Neural crest cell (in vitro differentiated cells): ENCODE data around the gene PLCB3. TPM values are rescaled to one million over a fixed set of nuclear protein-coding genes. Genes with fewer than 3 reads are reported as not detected.

Source experiments
- DNase-seq: peaks from one replicate; pipeline ENCODE4 v3.0.0; 2021; ENCODE audit warnings: low read depth, mixed read lengths, low spot score
- H3K27ac Mint-ChIP-seq: one replicate; pipeline ENCODE4 v1.8.0; 2021; ENCODE audit warnings: mild to moderate bottlenecking, mixed read lengths; ENCODE audit not compliant: unreplicated experiment
- H3K27me3 Mint-ChIP-seq: 2 replicates; pipeline ENCODE4 v1.8.0; 2021; ENCODE audit warnings: low read depth, mild to moderate bottlenecking, mixed read lengths
- H3K36me3 Mint-ChIP-seq: 2 replicates; pipeline ENCODE4 v1.8.0; 2021; ENCODE audit warnings: low read depth, mild to moderate bottlenecking, mixed read lengths
- H3K4me1 Mint-ChIP-seq: 2 replicates; pipeline ENCODE4 v1.8.0; 2021; ENCODE audit warnings: mixed read lengths
- H3K4me3 Mint-ChIP-seq: one replicate; pipeline ENCODE4 v1.8.0; 2021; ENCODE audit warnings: mild to moderate bottlenecking, mixed read lengths
- H3K9me3 Mint-ChIP-seq: 2 replicates; pipeline ENCODE4 v1.8.0; 2021; ENCODE audit warnings: mixed read lengths
- CTCF ChIP-seq: fragments of 200-600 bp; sonication (generic); conservative IDR thresholded peaks from 2 replicates; pipeline ENCODE4 v1.5.0; 2021; ENCODE audit warnings: antibody characterized with exemption, mild to moderate bottlenecking
- total RNA-seq: library from RNA; stranded (reverse); gene quantifications from 2 replicates; pipeline ENCODE4 v1.2.1, GENCODE V29; 2021

The PLCB3 gene
- total RNA-seq, 1 donor from 2014 or later = 36.4 TPM

GRCh38 chr11:64316672-64317324, 65.5 kb downstream of the PLCB3 start:
- H3K27me3 Mint-ChIP-seq = no peaks in the 10 kb centered on the region

GRCh38 chr11:64317325-64317960, 66.1 kb downstream of the PLCB3 start, which contains the start of gene TRMT112:
TSS of gene TRMT112 (minus strand) at chr11:64317559. CDS start at chr11:64317526, 33 bp downstream.
- H3K27me3 Mint-ChIP-seq = no peaks in the 10 kb centered on the region
- peak within 1 kb of the TSS; percentile 99 for H3K27ac Mint-ChIP-seq
- H3K4me1 Mint-ChIP-seq = peaks cover 33% of the 10 kb centered on the region
- peak; percentile 84 for DNase-seq
- H3K4me3 Mint-ChIP-seq = peak within 1 kb of the TSS; percentile 94
- TF ChIP-seq CTCF = no peak
- peaks cover 3% of the 10 kb centered on the region for H3K36me3 Mint-ChIP-seq
- no peaks in the 10 kb centered on the region for H3K9me3 Mint-ChIP-seq

More at GRCh38 chr11:64316672-64317324, 65.5 kb downstream of the PLCB3 start:
- H3K36me3 Mint-ChIP-seq = peaks cover 3% of the 10 kb centered on the region
- H3K4me1 Mint-ChIP-seq = peaks cover 33% of the 10 kb centered on the region
- no peak for DNase-seq
- peak overlapping the region; percentile 94 for H3K4me3 Mint-ChIP-seq
- no peaks in the 10 kb centered on the region for H3K9me3 Mint-ChIP-seq
- TF ChIP-seq CTCF = no peak
- peak overlapping the region; percentile 99 for H3K27ac Mint-ChIP-seq

- H3K9me3 Mint-ChIP-seq = no peaks in the 10 kb centered on the region
- peak within 1 kb of the TSS; percentile 99 for H3K27ac Mint-ChIP-seq
- DNase-seq = peak; percentile 86
- no peak for TF ChIP-seq CTCF
- H3K4me1 Mint-ChIP-seq = peaks cover 33% of the 10 kb centered on the region
- H3K4me3 Mint-ChIP-seq = peak within 1 kb of the TSS; percentile 94
- H3K27me3 Mint-ChIP-seq = no peaks in the 10 kb centered on the region
- H3K36me3 Mint-ChIP-seq = peaks cover 3% of the 10 kb centered on the region
Observed at GRCh38 chr11:64317961-64318765, 66.8 kb downstream of the PLCB3 start, which contains the start of gene PRDX5. TSS of gene PRDX5 (plus strand) at chr11:64318121. CDS start at chr11:64318216, 95 bp downstream.

Other genes starting within 250 kb of the PLCB3 start
- gene FLRT1, start 215.6 kb upstream of the PLCB3 start, total RNA-seq = 2.4 and 3.0 TPM in 2 replicates
- 22.1 and 26.1 TPM in 2 replicates for gene MACROD1, start 85.4 kb upstream of the PLCB3 start, total RNA-seq
- 294 and 296 TPM in 2 replicates for gene STIP1, start 65.4 kb upstream of the PLCB3 start, total RNA-seq
- 2.8 and 3.8 TPM in 2 replicates for gene FERMT3, start 44.8 kb upstream of the PLCB3 start, total RNA-seq
- 40.2 and 43.2 TPM in 2 replicates for gene TRPT1, start 25.3 kb upstream of the PLCB3 start, total RNA-seq
- 35.7 and 40.8 TPM in 2 replicates for gene NUDT22, start 25.3 kb upstream of the PLCB3 start, total RNA-seq
- 27.2 TPM in 2 replicates for gene DNAJC4, start 21.0 kb upstream of the PLCB3 start, total RNA-seq
- 61.2 and 62.7 TPM in 2 replicates for gene VEGFB, start 16.9 kb upstream of the PLCB3 start, total RNA-seq
- gene FKBP2, start 10.4 kb upstream of the PLCB3 start, total RNA-seq = 29.2 and 33.7 TPM in 2 replicates
- 286 and 296 TPM in 2 replicates for gene PPP1R14B, start 4.6 kb upstream of the PLCB3 start, total RNA-seq
- 45.3 and 47.1 TPM in 2 replicates for gene BAD, start 33.1 kb downstream of the PLCB3 start, total RNA-seq
- gene GPR137, start 34.3 kb downstream of the PLCB3 start, total RNA-seq = 55.9 and 61.4 TPM in 2 replicates
- gene KCNK4, start 39.8 kb downstream of the PLCB3 start, total RNA-seq = not detected in 2 replicates
- gene CATSPERZ, start 48.8 kb downstream of the PLCB3 start, total RNA-seq = not detected in 2 replicates
- gene ESRRA, start 54.0 kb downstream of the PLCB3 start, total RNA-seq = 33.8 and 34.7 TPM in 2 replicates
- gene TRMT112, start 66.0 kb downstream of the PLCB3 start, total RNA-seq = 201 and 207 TPM in 2 replicates
- gene PRDX5, start 66.6 kb downstream of the PLCB3 start, total RNA-seq = 148 and 168 TPM in 2 replicates
- gene CCDC88B, start 88.7 kb downstream of the PLCB3 start, total RNA-seq = 0.91 and 1.1 TPM in 2 replicates
- 12.6 and 17.6 TPM in 2 replicates for gene RPS6KA4, start 107.6 kb downstream of the PLCB3 start, total RNA-seq